ENCODE measurements around the gene ARHGEF10L. TPM values are rescaled to one million over a fixed set of nuclear protein-coding genes. Genes with fewer than 3 reads are reported as not detected.

ARHGEF10L gene
- polyA plus RNA-seq, 1 donor (not counting 4 experiments of a cell fraction or from before 2014, with no cell fraction given) = 2.4 TPM

DNA sequence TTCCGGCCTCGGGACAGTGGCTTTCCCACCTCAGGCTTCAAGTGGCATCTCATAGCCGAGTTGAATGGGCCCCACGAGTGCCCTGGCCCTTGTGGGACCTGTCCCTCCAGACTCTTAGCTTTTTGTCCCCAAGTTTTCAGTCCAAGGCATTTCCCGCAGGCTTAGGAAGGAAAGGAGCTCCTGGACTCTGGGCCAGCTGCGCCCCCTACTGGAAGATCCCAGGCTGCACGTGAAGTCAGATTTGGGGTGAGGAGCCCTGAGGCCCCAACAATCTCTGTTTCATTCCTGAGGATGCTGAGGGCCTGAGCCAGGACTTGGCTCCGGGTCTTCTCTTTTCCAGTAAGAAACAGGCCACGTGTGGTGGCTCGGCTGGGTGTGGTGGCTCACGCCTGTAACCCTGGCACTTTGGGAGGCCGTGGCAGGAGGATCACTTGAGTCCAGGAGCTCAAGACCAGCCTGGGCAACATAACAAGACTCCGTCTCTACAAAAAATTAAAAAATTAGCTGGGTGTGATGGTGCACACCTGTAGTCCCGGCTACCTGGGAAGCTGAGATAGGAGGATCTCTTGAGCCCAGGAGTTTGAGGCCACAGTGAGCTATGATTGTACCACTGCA is 67.4 kb downstream of the ARHGEF10L start:
- no peak overlapping the region for H3K4me2 ChIP-seq (ENCODE audit: control insufficient read depth, extremely low read depth, insufficient read depth, low read depth, low read length)
- peaks cover 0 to 2% of the 10 kb centered on the region in 2 experiments for H3K36me3 ChIP-seq (ENCODE audit: control insufficient read depth in 2 of 2, extremely low read depth in 1 of 2, insufficient read depth in 2 of 2, low read length in 2 of 2)
- no peak overlapping the region for H3K4me3 ChIP-seq (ENCODE audit: control insufficient read depth in 2 of 3, extremely low read depth in 1 of 3, insufficient read depth in 2 of 3, low read depth in 1 of 3, low read length in 3 of 3)
- no peak for DNase-seq (ENCODE audit: low read depth, low spot score)
- dilution Hi-C loops (cut with MboI; ENCODE audit: extremely low pct_ligation_motif_present, low sequenced_read_pairs) = no loop called here
- TF ChIP-seq, protein P1, sequence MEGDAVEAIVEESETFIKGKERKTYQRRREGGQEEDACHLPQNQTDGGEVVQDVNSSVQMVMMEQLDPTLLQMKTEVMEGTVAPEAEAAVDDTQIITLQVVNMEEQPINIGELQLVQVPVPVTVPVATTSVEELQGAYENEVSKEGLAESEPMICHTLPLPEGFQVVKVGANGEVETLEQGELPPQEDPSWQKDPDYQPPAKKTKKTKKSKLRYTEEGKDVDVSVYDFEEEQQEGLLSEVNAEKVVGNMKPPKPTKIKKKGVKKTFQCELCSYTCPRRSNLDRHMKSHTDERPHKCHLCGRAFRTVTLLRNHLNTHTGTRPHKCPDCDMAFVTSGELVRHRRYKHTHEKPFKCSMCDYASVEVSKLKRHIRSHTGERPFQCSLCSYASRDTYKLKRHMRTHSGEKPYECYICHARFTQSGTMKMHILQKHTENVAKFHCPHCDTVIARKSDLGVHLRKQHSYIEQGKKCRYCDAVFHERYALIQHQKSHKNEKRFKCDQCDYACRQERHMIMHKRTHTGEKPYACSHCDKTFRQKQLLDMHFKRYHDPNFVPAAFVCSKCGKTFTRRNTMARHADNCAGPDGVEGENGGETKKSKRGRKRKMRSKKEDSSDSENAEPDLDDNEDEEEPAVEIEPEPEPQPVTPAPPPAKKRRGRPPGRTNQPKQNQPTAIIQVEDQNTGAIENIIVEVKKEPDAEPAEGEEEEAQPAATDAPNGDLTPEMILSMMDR (optimal IDR thresholded peaks at IDR 0.05 in 1 of 3, IDR thresholded peaks at IDR 0.05 in 1 of 3, conservative IDR thresholded peaks at IDR 0.05 in 1 of 3; ENCODE audit: extremely low read depth in 1 of 3, insufficient read depth in 2 of 3, low read length in 3 of 3) = peak; percentile 87 to 95 (median 91)
- TF ChIP-seq EZH2 (IDR thresholded peaks at IDR 0.05; ENCODE audit: low read length) = no peak
- peak; percentile 36 for FAIRE-seq
- H3K4me1 ChIP-seq (ENCODE audit: control insufficient read depth, extremely low read depth, insufficient read depth, low read length) = no peaks in the 10 kb centered on the region
- no peak overlapping the region for H2AFZ ChIP-seq (ENCODE audit: control insufficient read depth, low read length)
- H3K27me3 ChIP-seq (ENCODE audit: control insufficient read depth, extremely low read depth, insufficient read depth, low read length) = no peaks in the 10 kb centered on the region
- H4K20me1 ChIP-seq (ENCODE audit: control insufficient read depth, extremely low read depth, insufficient read depth, low read length) = no peaks in the 10 kb centered on the region
- no peak overlapping the region for H3K27ac ChIP-seq (ENCODE audit: control insufficient read depth, insufficient read depth, low read length)
- no peaks in the 10 kb centered on the region for H3K79me2 ChIP-seq (ENCODE audit: control insufficient read depth, insufficient read depth, low read length)
- no peaks in the 10 kb centered on the region for H3K9me3 ChIP-seq (ENCODE audit: control insufficient read depth, low read depth, low read length)
- H3K9ac ChIP-seq (ENCODE audit: control insufficient read depth, extremely low read depth, insufficient read depth, low read length) = no peak overlapping the region
- no peaks in the 10 kb centered on the region for H3K9me1 ChIP-seq (ENCODE audit: control insufficient read depth, extremely low read depth, insufficient read depth, low read length)

DNA sequence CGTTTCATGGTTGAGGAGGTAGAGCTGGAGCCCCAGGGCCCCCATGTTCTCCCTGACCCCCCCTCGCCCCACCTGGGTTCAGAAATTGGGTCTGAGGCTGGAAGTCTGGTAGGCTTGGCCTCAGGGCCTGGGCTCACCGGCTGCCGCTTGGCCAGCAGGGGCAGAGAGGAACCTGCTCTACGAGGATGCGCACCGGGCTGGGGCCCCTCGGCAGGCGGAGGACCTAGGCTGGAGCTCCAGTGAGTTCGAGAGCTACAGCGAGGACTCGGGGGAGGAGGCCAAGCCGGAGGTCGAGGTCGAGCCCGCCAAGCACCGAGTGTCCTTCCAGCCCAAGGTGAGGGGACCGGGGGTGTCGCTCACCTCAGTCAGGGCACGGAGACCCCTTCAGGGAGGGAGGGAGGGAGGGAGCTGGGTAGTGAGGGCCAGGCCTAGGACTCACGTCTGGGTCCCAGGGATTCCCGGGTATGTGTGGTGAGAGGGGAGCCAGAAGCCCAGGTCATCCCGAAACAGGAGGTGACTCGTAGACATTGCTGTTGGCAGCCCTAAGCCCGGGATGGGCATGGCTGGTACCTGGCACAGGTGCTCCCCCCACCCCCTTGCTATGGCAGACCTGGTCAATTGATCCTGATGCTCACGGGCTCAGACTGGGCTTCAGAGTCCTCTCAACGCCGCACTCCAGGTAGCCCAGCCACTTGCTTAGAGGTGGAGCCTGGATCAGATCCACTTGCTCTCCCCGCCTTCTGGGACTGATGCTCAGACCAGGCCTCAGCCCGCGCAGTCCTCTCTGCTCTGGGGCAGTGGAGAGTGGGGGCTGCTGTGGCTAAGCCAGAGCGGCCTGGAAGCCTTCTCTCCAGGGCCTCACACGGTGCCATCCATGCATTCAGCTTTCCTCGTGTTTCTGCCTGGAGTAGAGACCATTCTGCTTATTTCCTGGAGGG is 68.4 kb downstream of the ARHGEF10L start:
- no peak overlapping the region for H3K4me3 ChIP-seq (ENCODE audit: control insufficient read depth in 2 of 3, extremely low read depth in 1 of 3, insufficient read depth in 2 of 3, low read depth in 1 of 3, low read length in 3 of 3)
- H3K79me2 ChIP-seq (ENCODE audit: control insufficient read depth, insufficient read depth, low read length) = no peaks in the 10 kb centered on the region
- no peaks in the 10 kb centered on the region for H4K20me1 ChIP-seq (ENCODE audit: control insufficient read depth, extremely low read depth, insufficient read depth, low read length)
- H2AFZ ChIP-seq (ENCODE audit: control insufficient read depth, low read length) = no peak overlapping the region
- FAIRE-seq (no peak), DNase-seq (ENCODE audit: low read depth, low spot score) (no peak)
- H3K4me2 ChIP-seq (ENCODE audit: control insufficient read depth, extremely low read depth, insufficient read depth, low read depth, low read length) = no peak overlapping the region
- no peak overlapping the region for H3K9ac ChIP-seq (ENCODE audit: control insufficient read depth, extremely low read depth, insufficient read depth, low read length)
- H3K9me1 ChIP-seq (ENCODE audit: control insufficient read depth, extremely low read depth, insufficient read depth, low read length) = no peaks in the 10 kb centered on the region
- H3K27me3 ChIP-seq (ENCODE audit: control insufficient read depth, extremely low read depth, insufficient read depth, low read length) = no peaks in the 10 kb centered on the region
- H3K27ac ChIP-seq (ENCODE audit: control insufficient read depth, insufficient read depth, low read length) = no peak overlapping the region
- H3K9me3 ChIP-seq (ENCODE audit: control insufficient read depth, low read depth, low read length) = no peaks in the 10 kb centered on the region
- H3K36me3 ChIP-seq (ENCODE audit: control insufficient read depth in 2 of 2, extremely low read depth in 1 of 2, insufficient read depth in 2 of 2, low read length in 2 of 2) = peaks cover 0 to 2% of the 10 kb centered on the region in 2 experiments
- dilution Hi-C loops (cut with MboI; ENCODE audit: extremely low pct_ligation_motif_present, low sequenced_read_pairs) = no loop called here
- TF ChIP-seq, protein P1 (optimal IDR thresholded peaks at IDR 0.05 in 1 of 3, IDR thresholded peaks at IDR 0.05 in 1 of 3, conservative IDR thresholded peaks at IDR 0.05 in 1 of 3; ENCODE audit: extremely low read depth in 1 of 3, insufficient read depth in 2 of 3, low read length in 3 of 3) = no peak
- no peak for TF ChIP-seq EZH2 (IDR thresholded peaks at IDR 0.05; ENCODE audit: low read length)
- no peaks in the 10 kb centered on the region for H3K4me1 ChIP-seq (ENCODE audit: control insufficient read depth, extremely low read depth, insufficient read depth, low read length)

Measured in keratinocyte (primary cell).